ENCODE results near the gene ZNF451.

- TF ChIP-seq POLR2A (IDR thresholded peaks at IDR 0.05; ENCODE audit: low read depth, low read length) (no peak), TAF1 (IDR thresholded peaks at IDR 0.05; ENCODE audit: low read depth, low read length) (no peak), POLR2AphosphoS5 (IDR thresholded peaks at IDR 0.05; ENCODE audit: low read depth, low read length) (no peak), SPI1 (IDR thresholded peaks at IDR 0.05; ENCODE audit: low read depth, low read length) (no peak), PAX5 (IDR thresholded peaks at IDR 0.05; ENCODE audit: insufficient read depth, low read length, severe bottlenecking) (no peak), POU2F2 (IDR thresholded peaks at IDR 0.05; ENCODE audit: low read depth, low read length) (no peak)
These were observed 14.9 kb upstream of the ZNF451 start for GRCh38 chr6:57075092-57075491.
